ENCODE measurements around the gene TBC1D1.
"Not testable (repeated sequence)": the region's sequence is repeated elsewhere in the genome, so short reads cannot be mapped to it uniquely, and the experiment has no call there.

Gene TBC1D1

DNA sequence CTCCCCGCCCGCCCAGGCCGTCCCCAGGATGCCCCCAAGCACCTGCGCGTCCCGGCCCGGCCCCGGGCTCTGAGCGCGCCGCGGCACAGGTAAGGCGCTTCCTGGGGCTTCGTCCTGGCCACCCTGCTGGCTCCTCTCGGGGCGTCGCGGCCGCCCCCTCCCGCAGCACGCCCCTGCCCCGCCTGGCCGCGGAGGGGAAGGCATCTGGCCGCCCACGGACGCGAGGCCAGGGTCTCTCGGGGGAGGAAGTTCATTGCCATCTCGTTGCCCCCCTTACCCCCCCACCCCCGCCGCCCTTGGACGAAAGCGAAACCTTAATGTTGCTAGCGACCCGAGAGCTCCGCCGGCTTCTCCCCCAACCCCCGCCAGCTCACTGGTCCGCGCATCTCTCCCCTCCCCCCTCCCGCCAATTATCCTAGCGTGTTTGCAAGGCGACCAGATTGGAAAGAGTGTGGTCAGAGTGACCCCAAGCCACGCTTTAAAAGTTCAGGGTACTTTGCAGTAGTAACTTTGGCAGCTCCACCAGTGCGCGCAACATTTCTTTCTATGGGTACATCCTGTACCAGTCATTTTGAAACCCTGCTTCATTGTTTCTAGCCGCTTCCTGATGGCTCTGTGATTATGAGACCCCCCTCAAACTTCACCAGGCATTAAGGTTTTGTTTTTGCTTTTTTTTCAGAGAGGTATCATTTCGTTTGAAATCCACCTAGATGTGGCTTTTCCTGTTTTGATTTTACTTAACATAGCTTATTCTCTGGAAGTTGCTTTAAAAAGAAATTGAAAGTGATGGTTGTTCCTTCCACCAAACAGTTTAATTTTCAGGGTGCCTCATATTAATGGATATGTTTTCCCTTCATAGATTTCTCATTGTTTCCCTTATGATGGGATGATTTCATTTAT, 626 bp downstream of the TBC1D1 start:
- no peak for DNase-seq

DNA sequence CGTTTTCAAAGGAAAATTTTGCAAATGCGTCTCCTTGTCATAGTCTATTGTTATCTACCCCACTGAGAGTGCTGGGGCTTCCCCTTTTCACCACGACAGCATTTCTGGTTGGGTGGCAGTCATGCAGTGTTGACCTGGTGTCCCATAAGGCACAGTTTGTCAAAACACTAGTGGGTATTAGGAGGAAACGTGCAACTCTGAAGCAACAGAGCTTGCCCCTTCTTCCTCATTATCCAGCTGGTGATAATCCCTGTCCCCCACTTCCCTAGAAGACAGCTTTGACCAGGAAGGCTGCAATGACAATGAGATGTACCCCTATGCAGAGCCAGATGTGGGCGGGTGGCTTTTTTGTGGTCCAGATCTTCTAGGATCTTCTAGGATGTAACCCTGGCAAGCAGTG, 1.8 kb downstream of the TBC1D1 start:
- DNase-seq, result no peak

DNA sequence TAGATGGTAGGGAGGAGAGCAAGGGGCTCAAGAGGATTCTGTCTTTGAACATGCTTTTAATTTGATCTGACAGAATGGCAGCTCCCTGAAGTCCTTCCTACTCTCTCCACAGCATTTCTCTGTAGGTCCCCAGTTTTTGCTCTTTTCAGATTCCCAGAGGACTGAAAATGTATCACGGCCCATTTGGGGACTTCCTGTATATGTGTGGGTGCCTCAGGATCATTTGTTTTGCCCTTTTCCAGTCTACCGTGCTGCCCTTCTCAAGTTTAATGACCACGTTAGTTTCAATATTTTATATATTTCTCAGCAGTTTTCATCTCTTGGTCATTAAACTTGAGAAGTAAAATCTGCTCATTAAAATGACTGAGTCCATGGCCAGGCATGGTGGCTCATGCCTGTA, 2.3 kb downstream of the TBC1D1 start:
- no peak for DNase-seq

DNA sequence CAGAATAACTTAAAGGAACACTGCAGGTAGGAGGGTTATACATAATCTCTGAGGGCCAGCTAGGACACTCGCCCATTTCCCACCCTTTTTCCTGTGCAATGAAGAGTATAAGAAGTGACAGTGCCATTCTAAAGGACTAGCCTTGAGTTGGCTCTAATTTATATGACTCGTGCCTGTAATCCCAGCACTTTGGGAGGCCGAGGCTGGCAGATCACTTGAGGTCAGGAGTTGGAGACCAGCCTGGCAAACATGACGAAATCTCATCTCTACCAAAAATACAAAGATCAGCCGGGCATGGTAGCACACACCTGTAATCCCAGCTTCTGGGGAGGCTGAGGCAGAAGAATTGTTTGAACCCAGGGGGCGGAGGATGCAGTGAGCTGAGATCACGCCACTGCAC, 4.4 kb downstream of the TBC1D1 start:
- no peak for DNase-seq

DNA sequence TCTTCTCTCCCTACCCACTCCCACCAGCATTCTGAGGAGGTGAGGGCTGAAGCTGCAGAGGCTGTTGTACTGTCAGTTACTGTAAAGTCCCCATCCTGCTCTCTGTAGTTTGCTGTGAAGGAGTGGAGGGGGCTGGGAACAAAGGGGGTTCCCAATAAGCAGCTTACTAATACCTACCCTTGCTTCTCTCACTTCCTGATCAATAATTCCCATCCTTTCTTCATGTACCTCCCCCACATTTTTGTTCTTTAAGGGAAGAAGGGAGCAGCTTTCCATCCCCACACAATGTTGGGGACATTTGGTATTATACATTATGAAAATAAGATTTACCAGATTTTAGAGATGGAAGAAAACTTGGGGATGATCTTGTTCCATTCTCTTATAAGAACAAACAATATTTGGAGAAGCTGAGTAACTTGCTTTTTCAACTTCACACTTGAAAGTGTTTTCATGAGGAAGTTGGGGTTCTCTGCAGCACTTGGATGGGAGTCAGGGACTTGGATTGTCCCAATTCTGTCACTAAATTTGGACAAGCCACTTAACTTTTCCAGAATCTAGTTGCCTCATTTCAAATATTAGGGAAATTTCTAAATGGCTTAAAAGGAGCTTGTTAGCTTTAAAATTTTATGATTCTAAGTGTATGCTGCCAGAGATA, 5.4 kb downstream of the TBC1D1 start:
- no peak for DNase-seq

DNA sequence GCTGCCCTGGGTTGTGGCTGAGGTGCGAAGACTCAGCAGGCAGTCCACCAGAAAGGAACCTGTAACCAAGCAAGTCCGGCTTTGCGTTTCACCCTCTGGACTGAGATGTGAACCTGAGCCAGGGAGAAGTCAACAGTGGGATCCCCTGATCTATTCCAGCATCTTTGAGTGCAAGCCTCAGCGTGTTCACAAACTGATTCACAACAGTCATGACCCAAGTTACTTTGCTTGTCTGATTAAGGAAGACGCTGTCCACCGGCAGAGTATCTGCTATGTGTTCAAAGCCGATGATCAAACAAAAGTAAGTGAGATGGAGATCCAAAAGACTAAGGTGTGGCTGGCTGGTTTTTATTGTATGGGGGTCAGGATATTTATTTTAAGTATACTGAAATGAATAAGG, 11.3 kb downstream of the TBC1D1 start:
- no peak for DNase-seq

DNA sequence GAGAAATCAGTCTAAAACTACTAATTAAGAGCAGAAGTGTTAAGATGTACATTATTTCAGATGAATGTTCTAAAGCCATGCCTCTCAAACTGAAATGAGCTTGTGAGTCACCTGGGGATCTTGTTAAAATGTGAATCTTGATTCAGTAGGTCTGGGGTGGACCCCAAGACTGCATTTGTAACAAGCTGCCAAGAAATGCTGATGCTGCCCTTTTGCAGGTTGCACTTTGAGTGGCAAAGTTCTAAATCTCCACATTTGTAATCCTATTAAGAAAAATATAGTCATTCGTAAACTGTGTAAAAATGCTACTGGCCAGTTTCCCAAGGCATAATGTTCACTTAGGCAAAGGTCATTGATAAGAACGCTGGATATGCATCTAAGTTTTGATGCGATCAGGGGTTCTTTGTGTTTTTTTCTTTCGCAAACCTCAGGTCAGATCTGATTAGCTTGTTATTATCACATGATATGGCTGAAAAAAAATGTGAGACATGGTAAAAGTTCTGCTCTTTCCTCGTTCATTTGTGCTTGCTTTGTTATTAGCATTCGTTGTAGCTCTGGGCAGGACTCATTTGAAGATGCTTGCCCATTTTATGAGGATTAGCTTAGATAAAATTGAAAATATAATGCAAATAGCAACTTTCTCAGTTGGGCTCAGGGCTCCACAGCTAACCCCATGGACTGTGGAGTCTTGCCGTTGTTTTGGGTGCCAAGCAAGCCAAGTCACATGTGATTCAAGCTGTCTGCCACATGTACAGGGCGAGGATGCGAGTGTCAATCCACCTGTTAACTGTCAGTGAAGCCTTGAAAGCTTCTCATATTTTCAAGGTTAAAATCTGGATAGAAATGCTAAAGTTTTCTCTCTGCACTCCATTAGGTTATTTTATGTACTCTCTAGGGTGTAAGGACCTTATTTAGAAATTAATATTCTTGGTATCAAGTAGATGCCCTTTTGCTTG, 12.1 kb downstream of the TBC1D1 start:
- DNase-seq, result no peak

DNA sequence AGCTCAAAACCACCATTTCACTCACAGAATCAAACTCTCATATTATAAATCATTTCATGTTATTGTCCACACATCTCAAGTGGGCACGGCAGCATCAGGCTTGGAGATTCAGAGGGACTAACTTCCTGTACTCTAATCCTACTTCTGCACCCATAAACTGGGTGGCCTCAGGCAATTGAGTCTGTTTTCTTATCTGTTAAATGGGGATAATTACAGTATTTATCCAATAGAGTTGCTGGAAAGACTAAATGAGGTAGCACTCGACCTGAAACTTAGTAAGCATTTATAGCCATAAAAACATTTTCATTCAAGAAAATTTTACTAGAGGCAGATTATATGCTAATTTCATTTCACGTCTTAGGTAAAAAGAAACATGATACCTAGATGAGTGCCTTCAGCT, 13.0 kb downstream of the TBC1D1 start:
- no peak for DNase-seq

DNA sequence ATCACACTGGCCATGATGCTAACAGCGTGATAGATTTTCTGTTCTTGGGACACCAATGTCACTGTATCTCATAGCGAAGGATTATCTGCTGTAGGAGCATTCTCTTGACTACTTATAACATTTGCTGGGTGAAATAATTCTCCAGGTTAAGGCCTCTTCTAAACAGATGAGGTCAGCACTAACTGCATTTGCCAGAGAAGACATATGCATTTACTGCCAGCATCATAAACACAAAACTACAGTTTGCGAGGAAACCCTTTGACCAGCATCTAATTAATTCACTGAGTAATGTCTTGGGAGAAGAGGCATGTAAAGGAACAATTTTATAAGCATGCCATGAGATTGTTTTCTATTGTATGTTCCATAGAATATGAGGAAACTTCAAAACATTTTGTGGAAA, 13.9 kb downstream of the TBC1D1 start:
- no peak for DNase-seq

DNA sequence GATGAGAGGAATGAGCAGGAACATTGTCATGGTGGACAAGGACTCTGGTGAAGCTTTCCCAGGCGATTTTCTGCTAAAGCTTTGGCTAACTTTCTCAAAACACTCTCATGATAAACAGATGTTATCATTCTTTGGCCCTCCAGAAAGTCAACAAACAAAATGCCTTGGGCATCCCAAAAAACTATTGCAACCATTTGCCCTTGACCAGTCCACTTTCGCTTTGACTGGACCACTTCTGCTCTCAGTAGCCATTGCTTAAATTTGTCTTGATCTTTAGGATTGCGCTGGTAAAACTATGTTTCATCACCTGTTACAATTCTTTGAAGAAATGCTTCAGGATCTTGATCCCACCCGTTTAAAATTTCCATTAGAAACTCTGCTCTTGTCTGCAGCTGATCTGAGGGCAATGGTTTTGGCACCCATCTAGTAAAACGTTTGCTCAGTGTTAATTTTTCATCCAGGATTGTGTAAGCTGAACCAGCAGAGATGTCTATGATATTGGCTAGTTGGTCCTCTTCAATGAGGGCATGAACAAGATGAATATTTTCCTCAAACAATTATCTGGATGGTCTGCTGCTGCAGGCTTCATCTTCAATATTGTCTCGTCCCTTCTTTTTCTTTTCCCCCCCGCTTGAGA, 14.8 kb downstream of the TBC1D1 start:
- no peak for DNase-seq

DNA sequence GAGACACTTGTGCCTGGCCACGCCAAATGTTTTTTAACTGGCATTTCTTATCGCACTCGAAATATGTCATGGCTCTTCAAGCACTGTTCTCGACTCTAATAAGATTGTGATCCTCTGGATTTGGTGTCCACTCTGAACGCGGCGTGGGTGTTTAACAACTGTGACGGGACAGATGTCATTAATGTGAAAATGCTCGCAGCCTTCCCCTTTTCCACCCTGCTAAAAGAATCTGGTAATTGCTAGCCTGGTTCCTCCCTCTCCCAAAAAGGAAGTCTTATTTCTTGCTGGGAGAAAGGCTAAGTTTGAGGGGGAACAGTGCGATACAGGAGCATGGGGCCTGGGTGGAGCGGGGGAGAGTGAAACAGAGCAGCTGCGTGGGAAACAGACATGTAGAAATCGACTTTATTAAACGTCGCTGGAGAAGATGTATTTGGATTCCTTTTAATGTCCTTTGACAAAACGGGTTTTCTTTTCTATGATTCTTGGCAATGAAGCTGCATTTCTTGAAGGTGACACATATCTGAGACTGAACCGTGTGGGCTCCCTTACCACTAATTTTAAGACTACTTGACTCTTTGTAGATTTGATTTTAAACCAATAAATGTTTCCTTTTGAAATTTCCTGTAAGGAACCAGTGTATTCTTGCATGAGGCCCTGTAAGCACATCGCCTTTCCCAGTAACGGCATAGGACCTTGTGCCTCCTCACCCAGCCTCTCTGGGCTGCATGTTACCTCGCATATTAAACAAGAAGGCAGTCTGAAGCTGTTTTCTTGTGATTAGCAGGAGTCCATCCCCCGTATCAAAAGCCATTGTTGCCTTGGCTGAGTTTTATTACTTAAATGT, 17.8 kb downstream of the TBC1D1 start:
- no peak for DNase-seq

DNA sequence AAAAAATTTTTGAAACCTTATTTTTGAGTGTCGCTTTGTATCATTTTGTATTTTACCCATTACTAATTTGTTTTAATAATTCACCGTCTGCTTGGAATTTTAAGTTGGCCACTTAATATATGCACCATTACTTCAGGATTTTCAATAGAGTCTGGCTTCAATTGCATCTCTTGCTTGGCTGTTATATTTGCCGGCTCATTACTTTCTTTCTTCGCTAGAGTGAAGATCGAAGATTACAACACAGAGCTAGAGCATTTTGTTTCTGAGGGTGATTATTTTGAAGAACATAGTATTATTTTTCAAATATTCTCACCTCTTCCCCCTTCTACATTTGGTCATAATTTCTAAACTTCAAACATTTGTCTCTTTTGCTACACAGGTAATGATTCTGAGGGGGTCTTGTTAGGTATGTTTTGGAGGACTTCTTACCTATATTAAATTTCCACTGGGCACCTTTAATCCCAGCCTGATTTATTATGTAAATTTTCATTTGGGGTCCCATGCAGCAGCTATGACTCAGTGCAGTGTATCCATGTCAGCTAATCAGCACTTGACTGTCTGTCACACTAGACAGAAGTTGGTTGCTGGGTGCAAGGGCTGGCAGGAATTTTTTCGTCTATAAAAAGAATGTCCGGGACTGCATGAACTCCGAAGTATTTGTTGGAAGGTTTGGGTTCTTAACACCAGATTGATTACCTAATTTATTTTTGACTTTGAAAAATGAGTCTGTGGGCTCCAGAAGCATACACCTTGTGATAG, 18.6 kb downstream of the TBC1D1 start:
- DNase-seq, result no peak

DNA sequence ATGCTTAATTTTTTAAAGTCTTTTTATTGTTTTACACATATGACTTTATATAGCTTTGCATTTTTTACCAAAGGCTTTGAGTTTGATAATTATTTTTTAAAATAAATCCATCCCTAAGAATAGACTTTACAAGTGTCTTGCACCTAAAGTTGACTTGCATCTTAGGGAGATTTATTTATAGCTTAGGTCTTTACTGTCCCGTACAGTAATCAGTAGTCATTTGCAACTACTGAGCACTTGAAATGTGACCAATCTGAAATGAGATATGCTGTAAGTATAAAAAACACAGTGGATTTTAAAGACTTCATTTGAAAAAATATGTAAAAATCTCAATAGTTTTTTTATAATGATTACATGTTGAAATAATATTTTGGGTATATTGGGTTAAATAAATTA, 19.2 kb downstream of the TBC1D1 start:
- no peak for DNase-seq

DNA sequence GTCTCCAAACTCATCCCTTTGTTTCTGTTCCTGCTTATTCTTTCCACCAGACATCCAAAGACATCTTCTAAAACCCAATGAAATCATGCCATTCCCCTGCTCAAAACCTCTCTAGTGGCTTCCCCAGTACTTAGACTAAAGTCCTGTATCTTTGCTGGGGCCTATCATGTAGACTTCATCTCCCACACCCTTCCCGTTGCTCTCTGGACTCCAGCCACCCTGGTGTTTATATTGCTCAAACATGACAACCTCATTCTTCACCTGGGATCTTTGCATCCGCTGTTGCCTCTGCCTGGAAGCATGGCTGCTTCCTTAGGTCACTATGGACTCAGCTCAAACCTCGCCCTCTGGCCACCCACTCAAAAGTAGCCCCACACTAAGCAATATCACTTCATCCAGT, 23.7 kb downstream of the TBC1D1 start:
- DNase-seq, result no peak

DNA sequence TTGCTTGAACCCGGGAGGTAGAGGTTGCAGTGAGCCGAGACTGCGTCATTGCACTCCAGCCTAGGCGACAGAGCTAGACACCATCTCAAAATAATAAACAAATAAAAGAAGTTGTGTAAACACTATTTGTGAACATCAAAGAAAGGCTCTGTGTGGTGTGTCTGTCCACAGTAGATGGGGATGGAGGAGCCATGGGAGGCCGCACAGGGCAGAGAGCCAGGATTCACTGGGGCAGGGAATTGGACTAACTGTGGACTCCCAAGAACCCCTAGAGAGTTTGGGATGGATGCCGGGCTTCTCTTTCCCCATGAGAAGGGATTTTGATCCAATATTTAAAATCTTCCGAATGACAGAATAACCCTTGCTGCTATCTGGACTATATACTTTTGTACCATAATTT, 26.5 kb downstream of the TBC1D1 start:
- DNase-seq, result no peak

DNA sequence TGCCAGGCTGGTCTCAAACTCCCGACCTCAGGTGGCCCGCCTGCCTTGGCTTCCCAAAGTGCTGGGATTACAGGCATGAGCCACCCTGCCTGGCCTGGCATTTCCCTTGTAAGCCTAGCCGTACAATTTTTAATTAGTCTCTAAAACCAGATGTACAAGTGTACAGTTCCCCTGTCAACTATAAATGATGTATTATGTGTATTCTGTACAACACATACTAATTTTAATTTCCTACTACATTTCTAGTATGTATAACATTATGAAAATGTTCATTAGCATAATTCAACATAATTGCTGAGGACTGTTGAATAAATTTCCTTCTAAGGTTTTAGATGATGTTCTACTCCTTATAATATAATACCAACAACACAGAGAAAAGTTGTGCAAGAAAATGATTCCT, 27.8 kb downstream of the TBC1D1 start:
- DNase-seq, result no peak

DNA sequence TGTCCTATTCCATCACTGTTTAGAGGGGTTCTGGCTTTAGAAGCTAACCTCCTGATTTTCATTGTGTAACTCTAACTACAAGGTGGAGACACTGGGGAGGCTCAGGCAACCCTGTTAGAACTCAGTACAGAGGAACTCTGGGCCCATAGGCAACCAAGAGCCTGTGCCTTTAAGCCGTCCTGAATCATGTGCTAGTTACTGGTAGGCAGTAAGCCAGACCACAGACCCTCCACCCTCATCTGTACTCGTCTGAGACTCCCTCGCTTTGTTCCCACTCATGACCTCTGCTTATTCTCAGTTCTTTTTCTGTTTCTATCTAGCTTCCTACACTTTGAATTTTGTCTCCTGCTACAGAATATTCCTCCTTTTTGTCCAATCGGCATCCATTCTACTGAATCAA, 31.4 kb downstream of the TBC1D1 start:
- DNase-seq, result no peak

DNA sequence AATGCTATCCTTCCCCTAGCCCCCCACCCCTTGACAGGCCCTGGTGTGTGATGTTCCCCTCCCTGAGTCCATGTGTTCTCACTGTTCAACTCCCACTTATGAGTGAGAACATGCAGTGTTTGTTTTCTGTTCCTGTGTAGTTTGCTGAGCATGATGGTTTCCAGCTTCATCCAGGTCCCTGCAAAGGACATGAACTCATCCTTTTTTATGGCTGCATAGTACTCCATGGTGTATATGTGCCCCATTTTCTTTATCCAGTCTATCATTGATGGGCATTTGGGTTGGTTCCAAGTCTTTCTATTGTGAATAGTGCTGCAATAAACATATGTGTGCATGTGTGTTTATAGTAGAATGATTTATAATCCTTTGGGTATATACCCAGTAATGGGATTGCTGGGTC, 32.2 kb downstream of the TBC1D1 start:
- not testable (repeated sequence) for DNase-seq

DNA sequence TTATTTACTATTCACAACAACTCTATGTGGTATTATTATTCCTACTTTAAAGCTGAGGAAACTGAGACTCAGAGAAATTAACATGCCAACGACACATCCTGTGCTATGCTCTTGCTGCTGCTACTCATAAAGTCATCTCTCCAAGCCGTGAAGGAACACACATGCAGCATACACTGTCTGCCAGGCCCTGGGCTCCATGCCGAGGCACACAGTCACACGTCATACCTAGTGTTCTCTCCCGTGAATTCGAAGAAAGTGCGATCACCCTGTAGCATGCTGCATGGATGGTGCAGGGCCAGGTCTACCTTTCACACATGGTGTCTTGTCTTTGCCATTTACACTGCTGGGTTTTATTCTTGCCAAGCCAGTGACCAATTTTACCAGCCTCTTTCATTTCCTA, 34.1 kb downstream of the TBC1D1 start:
- DNase-seq, result no peak

DNA sequence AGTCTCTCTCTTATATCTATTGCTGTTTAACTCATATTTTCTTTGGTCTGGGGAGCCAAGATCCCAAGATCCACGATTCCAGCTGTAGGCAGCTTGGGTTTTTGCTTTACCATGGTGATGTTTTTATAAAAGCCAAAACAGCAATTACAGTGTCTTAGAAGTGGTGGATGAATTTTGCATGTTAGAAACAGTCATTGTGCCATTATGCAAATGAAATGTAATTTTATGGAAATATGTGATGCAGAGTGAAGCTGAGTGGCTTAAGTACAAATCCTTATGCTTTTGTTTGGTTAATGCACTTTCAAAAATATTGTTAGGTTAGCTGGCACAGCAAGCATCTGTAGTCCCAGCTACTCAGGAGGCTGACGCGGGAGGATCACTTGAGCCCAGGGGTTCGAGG, 36.5 kb downstream of the TBC1D1 start:
- no peak for DNase-seq
